Measurements from ENCODE around the gene GRAMD1B.

The GRAMD1B gene

DNA sequence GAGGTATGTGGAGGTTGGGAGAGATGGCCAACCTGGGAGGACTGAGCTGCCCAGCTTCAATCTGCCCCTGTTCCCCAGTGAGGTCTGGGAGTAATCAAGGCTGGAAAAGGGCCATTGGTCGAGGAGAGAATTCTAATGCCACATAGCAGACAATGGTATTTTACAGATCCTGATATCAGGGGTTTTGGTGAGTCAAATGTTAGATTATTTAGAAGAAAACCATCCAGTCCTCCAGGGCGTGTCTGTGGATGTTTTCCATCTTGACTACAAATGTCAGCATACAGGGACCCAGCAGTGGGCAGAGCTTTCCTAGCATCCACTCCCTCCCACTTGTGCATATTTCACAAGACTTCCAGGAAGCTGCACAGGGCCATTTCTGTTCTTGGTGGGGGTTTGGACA lies 116.4 kb downstream of the GRAMD1B start:
- DNase-seq (ENCODE audit: low read depth, low spot score): peak; percentile 53

DNA sequence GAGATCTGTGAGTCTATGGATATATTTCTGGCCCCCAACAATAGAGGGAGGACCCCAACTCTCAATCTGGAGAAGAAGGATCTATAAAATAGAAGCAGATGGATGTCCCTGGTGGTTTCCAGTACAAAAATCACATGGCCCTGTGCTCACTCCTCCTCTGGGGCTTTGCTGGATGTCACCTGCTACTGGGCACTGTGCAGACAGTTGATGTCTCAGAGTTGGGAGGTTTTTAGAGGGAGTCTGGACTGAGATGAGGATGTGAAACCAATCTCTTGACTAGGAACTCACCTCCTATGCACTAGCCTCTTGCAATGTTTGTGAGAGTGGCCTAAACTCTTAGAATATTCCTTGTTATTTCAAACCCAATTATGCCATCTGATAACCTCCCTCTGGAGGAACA lies 117.1 kb downstream of the GRAMD1B start:
- H3K4me3 ChIP-seq (ENCODE audit: low read depth, low read length): no peak overlapping the region
- in situ Hi-C loops (cut with HindIII; ENCODE audit: low sequenced_read_pairs): no loop called here
- TF ChIP-seq, protein P1, sequence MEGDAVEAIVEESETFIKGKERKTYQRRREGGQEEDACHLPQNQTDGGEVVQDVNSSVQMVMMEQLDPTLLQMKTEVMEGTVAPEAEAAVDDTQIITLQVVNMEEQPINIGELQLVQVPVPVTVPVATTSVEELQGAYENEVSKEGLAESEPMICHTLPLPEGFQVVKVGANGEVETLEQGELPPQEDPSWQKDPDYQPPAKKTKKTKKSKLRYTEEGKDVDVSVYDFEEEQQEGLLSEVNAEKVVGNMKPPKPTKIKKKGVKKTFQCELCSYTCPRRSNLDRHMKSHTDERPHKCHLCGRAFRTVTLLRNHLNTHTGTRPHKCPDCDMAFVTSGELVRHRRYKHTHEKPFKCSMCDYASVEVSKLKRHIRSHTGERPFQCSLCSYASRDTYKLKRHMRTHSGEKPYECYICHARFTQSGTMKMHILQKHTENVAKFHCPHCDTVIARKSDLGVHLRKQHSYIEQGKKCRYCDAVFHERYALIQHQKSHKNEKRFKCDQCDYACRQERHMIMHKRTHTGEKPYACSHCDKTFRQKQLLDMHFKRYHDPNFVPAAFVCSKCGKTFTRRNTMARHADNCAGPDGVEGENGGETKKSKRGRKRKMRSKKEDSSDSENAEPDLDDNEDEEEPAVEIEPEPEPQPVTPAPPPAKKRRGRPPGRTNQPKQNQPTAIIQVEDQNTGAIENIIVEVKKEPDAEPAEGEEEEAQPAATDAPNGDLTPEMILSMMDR (IDR thresholded peaks at IDR 0.05; ENCODE audit: low read depth, low read length): no peak
- DNase-seq (ENCODE audit: low read depth, low spot score): no peak

More for the DNA sequence above, 116.4 kb downstream of the GRAMD1B start:
- TF ChIP-seq, protein P1 (IDR thresholded peaks at IDR 0.05; ENCODE audit: low read depth, low read length): no peak
- in situ Hi-C loops (cut with HindIII; ENCODE audit: low sequenced_read_pairs): no loop called here
- H3K4me3 ChIP-seq (ENCODE audit: low read depth, low read length): no peak overlapping the region

DNA sequence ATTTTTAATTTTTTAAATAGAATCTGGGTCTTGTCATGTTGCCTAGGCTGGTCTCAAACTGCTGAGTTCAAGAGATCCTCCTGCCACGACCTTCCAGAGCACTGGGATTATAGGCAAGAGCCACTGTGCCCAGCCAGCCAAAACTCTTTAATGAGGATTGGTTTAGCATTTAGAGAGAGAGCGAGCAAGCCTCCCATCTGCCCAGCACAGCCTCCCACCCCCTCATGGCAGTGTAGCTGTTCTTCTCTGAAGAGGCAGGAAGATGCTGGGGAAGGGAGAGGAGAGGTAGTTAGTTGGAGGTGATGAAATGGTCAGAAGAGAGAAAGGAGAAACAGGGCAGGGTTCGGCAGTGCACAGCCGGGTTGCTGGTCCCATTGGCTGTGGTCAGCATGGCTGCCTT lies 118.7 kb downstream of the GRAMD1B start:
- no peak overlapping the region for H3K4me3 ChIP-seq (ENCODE audit: low read depth, low read length)
- TF ChIP-seq, protein P1 (IDR thresholded peaks at IDR 0.05; ENCODE audit: low read depth, low read length): no peak
- DNase-seq (ENCODE audit: low read depth, low spot score): no peak
- in situ Hi-C loops (cut with HindIII; ENCODE audit: low sequenced_read_pairs): no loop called here

DNA sequence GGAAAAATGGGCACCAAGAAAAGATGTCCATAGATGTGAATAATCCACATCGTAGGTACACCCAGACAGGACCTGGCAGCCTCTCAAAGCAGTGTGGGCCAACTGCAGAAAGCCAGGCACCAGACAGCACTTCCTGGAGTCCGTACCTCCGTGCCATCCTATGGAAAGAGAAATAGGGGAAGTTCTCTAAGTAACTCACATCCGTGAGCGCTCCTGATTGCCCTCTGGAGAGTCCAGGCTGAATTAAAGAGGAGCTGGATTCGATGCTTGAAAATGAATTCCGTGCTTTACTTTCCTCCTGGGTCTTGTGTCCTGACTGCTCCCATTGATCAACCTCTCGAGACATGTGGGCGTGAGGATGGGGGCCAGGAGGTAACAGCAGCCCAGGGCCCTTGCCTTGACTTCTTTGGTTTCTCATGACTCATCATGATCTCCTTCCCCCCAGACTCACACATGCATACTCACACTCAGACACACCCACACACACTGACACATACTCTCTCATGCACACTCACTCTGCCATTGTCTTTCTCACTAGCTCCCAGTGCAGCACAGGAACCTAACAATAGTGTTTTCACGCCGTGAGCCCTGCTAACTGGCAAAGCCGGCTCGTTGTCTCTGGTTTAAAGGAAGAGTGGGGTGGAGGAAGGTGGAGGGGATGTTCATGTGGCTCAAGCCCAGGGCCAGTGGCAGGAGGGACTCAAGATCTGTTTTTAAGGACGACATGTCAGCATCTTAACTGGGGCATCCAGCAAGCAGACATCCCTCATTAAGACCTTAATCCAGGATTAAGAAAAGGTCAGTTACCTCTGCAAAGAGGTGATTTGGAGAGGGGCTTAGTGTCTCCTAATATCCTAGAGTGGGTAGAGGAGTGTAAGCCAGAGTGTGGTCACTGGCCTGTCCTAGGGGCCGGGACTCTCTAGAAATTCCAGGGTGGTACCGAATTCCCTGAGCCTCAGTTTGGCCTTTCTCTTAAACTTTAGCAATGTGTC lies 120.2 kb downstream of the GRAMD1B start:
- no peak for DNase-seq (ENCODE audit: low read depth, low spot score)
- in situ Hi-C loops (cut with HindIII; ENCODE audit: low sequenced_read_pairs): no loop called here
- no peak overlapping the region for H3K4me3 ChIP-seq (ENCODE audit: low read depth, low read length)
- TF ChIP-seq, protein P1 (IDR thresholded peaks at IDR 0.05; ENCODE audit: low read depth, low read length): no peak

DNA sequence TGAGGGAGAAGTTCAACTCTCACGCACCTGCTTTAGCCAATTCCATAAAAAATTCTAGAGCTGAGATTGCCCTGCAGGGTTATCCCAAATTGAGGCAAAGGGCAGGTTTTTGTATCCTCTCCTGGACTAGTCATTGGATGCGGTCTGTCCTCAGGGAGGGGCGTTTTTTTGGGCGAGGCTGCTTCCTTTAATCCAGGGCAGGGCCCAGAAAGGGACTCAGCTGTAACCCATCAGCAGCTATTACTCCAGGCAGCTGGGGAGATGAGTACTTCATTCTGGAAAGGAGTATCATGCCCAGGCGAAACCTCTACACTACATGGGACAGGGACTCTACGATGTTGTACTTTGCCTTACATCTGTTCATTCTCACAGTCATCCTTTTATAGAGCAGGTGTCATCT lies 121.0 kb downstream of the GRAMD1B start:
- DNase-seq (ENCODE audit: low read depth, low spot score): no peak
- in situ Hi-C loops (cut with HindIII; ENCODE audit: low sequenced_read_pairs): no loop called here
- TF ChIP-seq, protein P1 (IDR thresholded peaks at IDR 0.05; ENCODE audit: low read depth, low read length): no peak
- H3K4me3 ChIP-seq (ENCODE audit: low read depth, low read length): no peak overlapping the region

DNA sequence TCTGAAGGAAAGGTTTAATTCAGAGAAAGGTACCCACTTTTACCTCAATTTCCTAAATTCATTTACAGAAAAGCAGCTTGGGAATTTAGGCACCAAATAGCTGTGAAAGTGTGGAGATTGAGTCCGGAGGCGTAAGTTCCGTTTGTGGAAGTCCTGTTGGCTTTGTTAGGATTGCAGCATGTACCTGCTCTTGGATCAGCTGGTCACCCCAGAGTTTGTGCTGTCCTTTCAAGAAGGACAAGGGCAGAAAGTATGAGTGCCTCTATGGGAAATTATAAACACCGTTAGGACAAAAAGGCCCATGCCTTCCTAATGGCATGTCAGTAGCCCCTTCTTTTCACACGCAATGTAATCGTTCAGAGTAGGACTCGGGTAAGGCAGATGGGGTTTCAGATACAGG lies 126.6 kb downstream of the GRAMD1B start:
- TF ChIP-seq, protein P1 (IDR thresholded peaks at IDR 0.05; ENCODE audit: low read depth, low read length): no peak
- in situ Hi-C loops (cut with HindIII; ENCODE audit: low sequenced_read_pairs): no loop called here
- DNase-seq (ENCODE audit: low read depth, low spot score): no peak
- no peak overlapping the region for H3K4me3 ChIP-seq (ENCODE audit: low read depth, low read length)
